IMR-90 (cell line): ENCODE data around the gene VEPH1. TPM values are rescaled to one million over a fixed set of nuclear protein-coding genes. Genes with fewer than 3 reads are reported as not detected.

Experiments
- ATAC-seq: fragments of 200-7000 bp; cut with Tn5 transposase; 2 replicates; pipeline ENCODE4 v1.9.1; 2020; ENCODE audit warnings: low read depth, mild to moderate bottlenecking, moderate library complexity
- BruUV-seq: library from RNA; stranded (reverse); fragments of 400-500 nt; replicated peaks from 2 replicates; lab custom pipeline; 2021; lab: Mats Ljungman, UMichigan
- CTCF ChIA-PET: fragments of 300-600 bp; formaldehyde crosslinking; extraction: SDS; loops from one replicate; lab custom pipeline; 2021; ENCODE audit warnings: antibody characterized with exemption; lab: Yijun Ruan, JAX
- POLR2A ChIA-PET: fragments of 300-600 bp; sonication (Branson Sonifier 250); formaldehyde crosslinking; loops from one replicate; lab custom pipeline; 2022; ENCODE audit warnings: antibody characterized with exemption; ENCODE audit not compliant: unreplicated experiment; lab: Charles Lee
- DNase-seq: peaks from one replicate; pipeline ENCODE4 v3.0.0; 2013
- H2AFZ ChIP-seq: replicated peaks from 2 replicates; pipeline ENCODE3; 2013; ENCODE audit warnings: low read length, mild to moderate bottlenecking; ENCODE audit not compliant: poor library complexity
- H2AK5ac ChIP-seq: 2 replicates; pipeline ENCODE4 v1.6.1; 2013; ENCODE audit warnings: low read depth, low read length, inconsistent platforms
- H2AK9ac ChIP-seq: replicated peaks from 2 replicates; pipeline ENCODE3; 2013; ENCODE audit warnings: mild to moderate bottlenecking, low read depth, low read length, moderate library complexity; ENCODE audit not compliant: poor library complexity
- H2BK120ac ChIP-seq: 2 replicates; pipeline ENCODE4 v1.6.1; 2013; ENCODE audit warnings: low read depth, low read length, inconsistent platforms
- H2BK15ac ChIP-seq: 3 replicates; pipeline ENCODE4 v1.6.1; 2013; ENCODE audit warnings: low read depth, low read length, inconsistent platforms
- H2BK20ac ChIP-seq: 2 replicates; pipeline ENCODE4 v1.6.1; 2013; ENCODE audit warnings: low read depth, mild to moderate bottlenecking, inconsistent platforms, low read length, moderate library complexity
- H2BK5ac ChIP-seq: 2 replicates; pipeline ENCODE4 v1.6.1; 2013; ENCODE audit warnings: mild to moderate bottlenecking, low read depth, low read length, inconsistent platforms; ENCODE audit not compliant: poor library complexity, severe bottlenecking
- H3K14ac ChIP-seq: replicated peaks from 2 replicates; pipeline ENCODE4 v1.6.1; 2013; ENCODE audit warnings: low read depth, low read length, inconsistent platforms
- H3K18ac ChIP-seq: 2 replicates; pipeline ENCODE4 v1.6.1; 2013; ENCODE audit warnings: low read depth, low read length, control low read depth
- H3K23ac ChIP-seq: 2 replicates; pipeline ENCODE4 v1.6.1; 2013; ENCODE audit warnings: low read depth, low read length, inconsistent platforms
- H3K27ac ChIP-seq: 2 replicates; pipeline ENCODE4 v1.5.1; 2013; ENCODE audit warnings: mild to moderate bottlenecking, control low read depth, low read length; ENCODE audit not compliant: insufficient read depth
- H3K27me3 ChIP-seq: 2 replicates; pipeline ENCODE4 v1.6.1; 2013; ENCODE audit warnings: low read length; ENCODE audit not compliant: control insufficient read depth, insufficient read depth
- H3K36me3 ChIP-seq: 2 replicates; pipeline ENCODE4 v1.6.1; 2013; ENCODE audit warnings: low read length, mixed read lengths; ENCODE audit not compliant: control insufficient read depth, insufficient read depth
- H3K4ac ChIP-seq: 2 replicates; pipeline ENCODE4 v1.6.1; 2013; ENCODE audit warnings: low read depth, low read length, inconsistent platforms
- H3K4me1 ChIP-seq: 2 replicates; pipeline ENCODE4 v1.6.1; 2013; ENCODE audit warnings: low read length, mixed read lengths; ENCODE audit not compliant: control insufficient read depth, insufficient read depth
- H3K4me2 ChIP-seq: 2 replicates; pipeline ENCODE4 v1.6.1; 2013; ENCODE audit warnings: low read depth, mild to moderate bottlenecking, control low read depth, low read length, moderate library complexity
- H3K4me3 ChIP-seq: 2 replicates; pipeline ENCODE4 v1.5.1; 2013; ENCODE audit warnings: low read depth, mild to moderate bottlenecking, control low read depth, low read length, moderate library complexity; ENCODE audit not compliant: insufficient read depth
- H3K56ac ChIP-seq: 2 replicates; pipeline ENCODE4 v1.6.1; 2013; ENCODE audit warnings: low read length, inconsistent platforms; ENCODE audit not compliant: insufficient read depth; ENCODE audit errors: extremely low read depth
- H3K79me1 ChIP-seq, 2 experiments: 2 replicates each; pipeline ENCODE4 v1.6.1; 2013; ENCODE audit warnings: low read length in 2 of 2, inconsistent platforms in 1 of 2, low read depth in 1 of 2
- H3K9ac ChIP-seq: 2 replicates; pipeline ENCODE4 v1.6.1; 2013; ENCODE audit warnings: low read depth, low read length, control low read depth
- H3K9me1 ChIP-seq: 2 replicates; pipeline ENCODE4 v1.6.1; 2013; ENCODE audit warnings: low read length, inconsistent platforms; ENCODE audit not compliant: insufficient read depth
- H3K9me3 ChIP-seq: 2 replicates; pipeline ENCODE4 v1.6.1; 2013; ENCODE audit warnings: low read length; ENCODE audit not compliant: control insufficient read depth, insufficient read depth
- H4K20me1 ChIP-seq: 2 replicates; pipeline ENCODE4 v1.6.1; 2013; ENCODE audit warnings: low read length, inconsistent platforms; ENCODE audit not compliant: insufficient read depth
- H4K5ac ChIP-seq: 2 replicates; pipeline ENCODE4 v1.6.1; 2013; ENCODE audit warnings: mild to moderate bottlenecking, low read depth, low read length, control low read depth
- H4K8ac ChIP-seq, 2 experiments: 2 replicates each; pipeline ENCODE4 v1.6.1; 2013; ENCODE audit warnings: low read depth in 2 of 2, low read length in 2 of 2, control low read depth in 1 of 2, inconsistent platforms in 1 of 2
- H4K91ac ChIP-seq: 2 replicates; pipeline ENCODE4 v1.6.1; 2013; ENCODE audit warnings: low read depth, low read length, inconsistent platforms; ENCODE audit not compliant: insufficient read depth
- BHLHE40 ChIP-seq: fragments of 150-350 bp; IDR thresholded peaks from 2 replicates; pipeline ENCODE4 v1.6.1; 2016; ENCODE audit warnings: mild to moderate bottlenecking, low read depth, low read length
- CEBPB ChIP-seq: IDR thresholded peaks from 2 replicates; pipeline ENCODE4 v1.6.1; 2012; ENCODE audit warnings: low read depth, low read length, improper control_type of control experiment
- CHD1 ChIP-seq: IDR thresholded peaks from 2 replicates; pipeline ENCODE4 v1.6.1; 2012; ENCODE audit warnings: low read depth, low read length, improper control_type of control experiment
- CTCF ChIP-seq: conservative IDR thresholded peaks from 2 replicates; pipeline ENCODE4 v1.5.1; 2012; ENCODE audit warnings: mild to moderate bottlenecking, low read depth, low read length, improper control_type of control experiment
- ELK1 ChIP-seq: fragments of 150-350 bp; IDR thresholded peaks from 2 replicates; pipeline ENCODE4 v1.6.1; 2016; ENCODE audit warnings: low read depth, mild to moderate bottlenecking, low read length, moderate library complexity, borderline replicate concordance
- FOS ChIP-seq: fragments of 150-350 bp; IDR thresholded peaks from 2 replicates; pipeline ENCODE4 v1.6.1; 2016; ENCODE audit warnings: low read depth, low read length
- MAFK ChIP-seq: IDR thresholded peaks from 2 replicates; pipeline ENCODE4 v1.6.1; 2012; ENCODE audit warnings: low read depth, low read length, improper control_type of control experiment
- MAZ ChIP-seq: IDR thresholded peaks from 2 replicates; pipeline ENCODE4 v1.6.1; 2012; ENCODE audit warnings: low read depth, mild to moderate bottlenecking, low read length, improper control_type of control experiment, moderate library complexity, borderline replicate concordance
- MXI1 ChIP-seq: IDR thresholded peaks from 2 replicates; pipeline ENCODE4 v1.6.1; 2012; ENCODE audit warnings: low read depth, mild to moderate bottlenecking, low read length, moderate library complexity, borderline replicate concordance
- NFE2L2 ChIP-seq: fragments of 150-350 bp; IDR thresholded peaks from 2 replicates; pipeline ENCODE4 v1.6.1; 2016; ENCODE audit warnings: low read depth, mild to moderate bottlenecking, low read length
- POLR2A ChIP-seq: IDR thresholded peaks from 2 replicates; pipeline ENCODE4 v1.6.1; 2012; ENCODE audit warnings: mild to moderate bottlenecking, low read depth, low read length
- RAD21 ChIP-seq: IDR thresholded peaks from 2 replicates; pipeline ENCODE4 v1.6.1; 2012; ENCODE audit warnings: low read length, improper control_type of control experiment
- RCOR1 ChIP-seq: IDR thresholded peaks from 2 replicates; pipeline ENCODE4 v1.6.1; 2012; ENCODE audit warnings: mild to moderate bottlenecking, low read length, improper control_type of control experiment; ENCODE audit not compliant: insufficient replicate concordance
- RFX5 ChIP-seq: IDR thresholded peaks from 2 replicates; pipeline ENCODE4 v1.8.0; 2012; ENCODE audit warnings: low read depth, mild to moderate bottlenecking, low read length, moderate library complexity
- SMC3 ChIP-seq: fragments of 150-350 bp; IDR thresholded peaks from 2 replicates; pipeline ENCODE4 v1.6.1; 2016; ENCODE audit warnings: low read depth, mild to moderate bottlenecking, antibody characterized with exemption, low read length, moderate library complexity
- USF2 ChIP-seq: fragments of 150-350 bp; IDR thresholded peaks from 2 replicates; pipeline ENCODE4 v1.6.1; 2017; ENCODE audit warnings: mild to moderate bottlenecking, antibody characterized with exemption, low read length, low read depth
- dilution Hi-C: fragments of 300-500 bp; cut with HindIII; formaldehyde crosslinking; loops from one replicate; pipeline ENCODE4 v1.14.3; 2018; ENCODE audit warnings: low sequenced_read_pairs; ENCODE audit not compliant: unreplicated experiment
- in situ Hi-C: fragments of 300-500 bp; cut with MboI; formaldehyde crosslinking; loops from 3 replicates; pipeline ENCODE4 v1.14.3; 2019; ENCODE audit warnings: low sequenced_read_pairs, inconsistent platforms, mixed read lengths
- intact Hi-C: fragments of 100-400 bp; cut with micrococcal nuclease; formaldehyde crosslinking; loops from 2 replicates; pipeline ENCODE4 v1.10.0; 2022
- polyA plus RNA-seq, 3 experiments: library from polyadenylated mRNA; depleted of rRNA; stranded (reverse); fragments of >200 nt; gene quantifications; 2 replicates each; pipeline ENCODE4 v1.2.3, GENCODE V29; 2012; ENCODE audit warnings: low replicate concordance in 1 of 3
- total RNA-seq: library from RNA; depleted of rRNA; stranded (reverse); fragments of >200 nt; gene quantifications from 2 replicates; pipeline ENCODE4 v1.2.3, GENCODE V29; 2012

VEPH1 gene
- total and polyA plus RNA-seq, 2 of the 4 experiments (the other 2 are of a cell fraction) = 30.5 to 130 TPM

DNA sequence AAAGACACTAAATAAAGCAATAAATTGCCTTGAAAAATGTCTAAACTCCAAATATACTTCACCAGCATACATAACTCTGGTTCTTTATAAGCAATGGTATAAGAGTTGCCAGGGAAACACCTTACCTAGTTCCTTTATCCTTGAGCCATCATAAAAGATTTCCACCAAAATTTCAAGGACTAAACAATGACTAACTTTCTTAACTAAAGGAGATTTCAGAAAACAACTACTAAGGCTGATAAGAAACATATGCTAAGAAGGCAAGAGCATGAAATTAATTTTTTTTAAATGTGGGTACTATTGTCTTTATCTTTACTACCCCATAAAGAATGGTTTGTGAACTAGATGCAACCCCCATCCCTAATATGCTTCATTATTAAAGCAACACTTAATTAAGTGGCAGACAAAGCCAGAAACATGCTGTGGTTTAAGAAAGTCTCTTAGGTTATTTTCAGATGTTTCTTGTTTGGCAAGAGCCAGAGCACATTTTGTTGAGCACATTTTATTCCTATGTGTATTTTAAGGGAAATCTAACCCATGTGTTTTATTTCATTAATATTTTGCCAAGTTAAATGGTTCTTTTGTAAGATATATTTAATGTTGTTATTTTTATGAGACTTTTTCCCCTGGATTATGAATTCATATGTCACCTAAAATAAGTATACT lies 17.4 kb upstream of the VEPH1 start:
- Histone ChIP-seq H4K91ac (no peak overlapping the region), H3K79me1 (peaks cover 6 to 20% of the 10 kb centered on the region in 2 experiments; a peak in 3 of 4 replicates), H3K4me3 (no peak overlapping the region), H3K23ac (no peak overlapping the region), H3K36me3 (no peaks in the 10 kb centered on the region), H2AFZ (no peak overlapping the region), H3K27ac (no peak overlapping the region), H2AK5ac (no peak overlapping the region), H3K4me1 (peaks cover 1% of the 10 kb centered on the region; the same call in 1 of the 2 replicates), H3K4me2 (no peak overlapping the region), H2BK5ac (no peak overlapping the region), H3K4ac (no peak overlapping the region), H4K5ac (no peak overlapping the region), H2BK120ac (no peak overlapping the region), H4K8ac (no peak overlapping the region), H2BK15ac (no peak overlapping the region), H3K9me1 (0 out of 2 replicates have a peak, but pooled peaks cover 2% of the 10 kb centered on the region), H3K56ac (no peak overlapping the region), H3K14ac (no peak overlapping the region), H3K27me3 (no peaks in the 10 kb centered on the region), H3K9me3 (no peaks in the 10 kb centered on the region), H2BK20ac (no peak overlapping the region), H3K18ac (no peak overlapping the region), H2AK9ac (no peak overlapping the region), H3K9ac (no peak overlapping the region), H4K20me1 (no peaks in the 10 kb centered on the region)
- ChIA-PET CTCF (no interaction called here), POLR2A (no interaction called here)
- DNase-seq (no peak), ATAC-seq (no peak)
- BruUV-seq = no TSS peak
- intact Hi-C loops (loop anchor here (5.0 kb wide), 1 partner anchor 818 kb away; no protein-coding TSS in a partner anchor), in situ Hi-C loops (no loop called here), dilution Hi-C loops (no loop called here)
- TF ChIP-seq MAZ (no peak), CTCF (no peak), RFX5 (no peak), POLR2A (no peak), CEBPB (no peak), MAFK (no peak), FOS (no peak), RAD21 (no peak), USF2 (no peak), ELK1 (no peak), RCOR1 (no peak), MXI1 (no peak), CHD1 (no peak), NFE2L2 (no peak), BHLHE40 (no peak), SMC3 (no peak)
